Activated CD4-positive, alpha-beta T cell treated with anti-CD3 and anti-CD28 coated beads for 48 hours (primary cell): ENCODE measurements around the gene TF.
A peak's percentile ranks its signal among the peaks of the same experiment; 100 is the strongest.
"Not testable (repeated sequence)": the region's sequence is repeated elsewhere in the genome, so short reads cannot be mapped to it uniquely, and the experiment has no call there.

ENCODE experiments used
- DNase-seq: peaks from one replicate; pipeline ENCODE4 v3.0.0-alpha.2; 2020

Gene TF

GRCh38 chr3:133745981-133746711 is at the start of gene TF:
TSS of gene TF (plus strand) at chr3:133746393. CDS start at chr3:133746441, 48 bp downstream.
- peak; percentile 6 for DNase-seq

GRCh38 chr3:133697960-133698359 is 48.2 kb upstream of the TF start:
- DNase-seq, result no peak

GRCh38 chr3:133699467-133699866 is 46.7 kb upstream of the TF start:
- DNase-seq, result no peak

GRCh38 chr3:133699903-133700302 is 46.3 kb upstream of the TF start:
- DNase-seq, result no peak

GRCh38 chr3:133700351-133700750 is 45.8 kb upstream of the TF start:
- no peak for DNase-seq

- DNase-seq, result no peak
These were observed 44.5 kb upstream of the TF start for GRCh38 chr3:133701435-133702358.

- no peak for DNase-seq
These were observed 42.3 kb upstream of the TF start for GRCh38 chr3:133703915-133704314.

- DNase-seq, result no peak
These were observed 40.2 kb upstream of the TF start for GRCh38 chr3:133706033-133706432.

- no peak for DNase-seq
These were observed 36.9 kb upstream of the TF start for GRCh38 chr3:133709139-133709750.

GRCh38 chr3:133711013-133711412 is 35.2 kb upstream of the TF start:
- no peak for DNase-seq

GRCh38 chr3:133712017-133712416 is 34.2 kb upstream of the TF start:
- no peak for DNase-seq

- no peak for DNase-seq
These were observed 32.8 kb upstream of the TF start for GRCh38 chr3:133713347-133713746.

- no peak for DNase-seq
These were observed 28.8 kb upstream of the TF start for GRCh38 chr3:133717424-133717823.

GRCh38 chr3:133722935-133723334 is 23.3 kb upstream of the TF start:
- DNase-seq, result no peak

- no peak for DNase-seq
These were observed 15.2 kb upstream of the TF start for GRCh38 chr3:133730993-133731392.

- not testable (repeated sequence) for DNase-seq
These were observed 14.0 kb upstream of the TF start for GRCh38 chr3:133732231-133732630.

GRCh38 chr3:133733226-133733625 is 13.0 kb upstream of the TF start:
- no peak for DNase-seq

GRCh38 chr3:133734305-133734704 is 11.9 kb upstream of the TF start:
- DNase-seq, result no peak

GRCh38 chr3:133742351-133743091 is 3.7 kb upstream of the TF start:
- no peak for DNase-seq

- no peak for DNase-seq
These were observed 2.0 kb upstream of the TF start for GRCh38 chr3:133744241-133744640.

- no peak for DNase-seq
These were observed 1.1 kb upstream of the TF start for GRCh38 chr3:133745108-133745507.

- DNase-seq, result no peak
These were observed 496 bp downstream of the TF start for GRCh38 chr3:133746712-133747066.

GRCh38 chr3:133747373-133747772 is 1.2 kb downstream of the TF start:
- DNase-seq, result no peak
